Measurements from ENCODE around the gene NSDHL.

Gene NSDHL

DNA sequence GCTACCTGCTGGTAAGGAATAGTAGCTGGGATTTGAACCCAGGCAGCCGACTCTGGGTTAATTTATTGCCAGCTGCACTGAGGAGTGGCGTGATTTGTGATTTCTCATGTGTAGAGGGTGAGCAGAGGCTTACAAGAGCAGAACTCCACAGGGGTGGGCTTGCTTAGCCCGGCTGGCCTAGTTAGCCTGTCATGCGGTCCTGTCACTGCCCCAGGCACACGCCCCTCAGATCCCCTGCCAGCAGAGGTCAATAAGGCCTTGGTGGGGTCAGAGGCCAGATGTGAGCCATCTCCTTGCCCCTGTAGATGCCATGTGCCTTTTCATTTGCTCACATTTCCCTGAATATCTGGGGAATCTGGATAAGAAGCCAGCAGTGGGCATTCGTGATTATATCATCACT, 13.4 kb downstream of the NSDHL start:
- no peak for DNase-seq

DNA sequence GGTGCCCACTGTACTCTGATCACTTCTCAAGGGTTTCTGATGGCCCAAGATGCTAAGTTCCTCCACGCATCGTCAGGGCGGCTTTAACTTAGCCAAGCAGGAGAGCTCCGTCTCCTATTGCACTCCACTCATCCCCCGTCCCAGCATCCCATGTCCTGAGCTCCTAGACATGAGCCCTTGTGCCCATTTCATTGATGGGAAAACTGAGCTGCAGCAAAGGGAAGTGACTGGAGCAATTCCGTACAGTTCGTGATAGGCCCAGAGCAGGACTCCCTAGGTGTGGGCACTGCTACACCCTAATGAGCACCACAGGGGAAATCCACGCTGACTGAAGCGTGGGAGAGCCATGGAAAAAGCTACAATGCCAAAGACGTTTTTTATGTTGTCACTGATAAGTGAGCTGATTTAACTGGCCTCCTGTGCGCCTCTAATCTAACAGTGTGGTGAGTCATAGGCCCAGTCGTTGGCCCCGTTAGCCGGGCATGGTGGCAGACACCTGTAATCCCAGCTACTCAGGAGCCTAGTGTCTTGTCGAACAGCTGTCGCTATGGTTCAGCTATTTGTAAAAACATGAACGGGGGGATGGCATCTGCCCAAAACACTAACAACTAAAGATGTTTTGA, 14.9 kb downstream of the NSDHL start:
- DNase-seq: no peak

DNA sequence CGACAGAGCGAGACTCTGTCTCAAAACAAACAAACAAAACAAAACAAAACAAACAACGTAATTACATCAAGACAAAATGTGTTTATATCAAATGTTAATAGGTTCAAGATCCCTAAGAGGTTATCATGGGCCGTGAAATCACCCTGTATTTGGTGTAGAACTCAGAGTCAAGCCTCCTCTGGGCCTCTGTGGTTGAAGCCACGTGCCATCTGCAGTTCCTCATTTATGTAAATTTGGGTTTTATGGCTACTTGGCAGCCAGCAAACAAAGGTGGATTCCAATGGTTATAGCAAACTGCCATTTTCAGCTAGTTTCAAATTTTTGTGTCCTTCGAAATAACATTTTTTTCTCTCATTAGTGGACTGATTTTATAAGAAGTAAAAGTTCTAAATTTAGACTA, 16.4 kb downstream of the NSDHL start:
- no peak for DNase-seq

DNA sequence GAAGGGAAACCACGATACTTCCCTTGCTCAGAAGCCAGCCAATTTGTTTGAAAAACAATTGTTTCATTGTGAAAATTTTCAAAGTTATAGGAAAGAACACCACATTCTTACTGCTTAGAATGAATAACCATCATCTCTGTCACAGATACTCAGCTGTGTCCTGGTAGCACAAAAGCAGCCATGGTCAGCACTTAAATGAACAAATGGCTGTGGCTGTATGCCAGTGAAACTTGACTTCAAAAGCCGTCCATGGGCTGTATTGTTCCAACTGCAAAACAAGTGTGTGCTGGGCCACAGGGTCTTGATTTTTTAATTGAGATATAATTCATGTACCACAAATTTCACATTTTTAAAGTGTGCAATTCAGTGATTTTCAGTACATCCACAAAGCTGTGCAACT, 19.6 kb downstream of the NSDHL start:
- no peak for DNase-seq

DNA sequence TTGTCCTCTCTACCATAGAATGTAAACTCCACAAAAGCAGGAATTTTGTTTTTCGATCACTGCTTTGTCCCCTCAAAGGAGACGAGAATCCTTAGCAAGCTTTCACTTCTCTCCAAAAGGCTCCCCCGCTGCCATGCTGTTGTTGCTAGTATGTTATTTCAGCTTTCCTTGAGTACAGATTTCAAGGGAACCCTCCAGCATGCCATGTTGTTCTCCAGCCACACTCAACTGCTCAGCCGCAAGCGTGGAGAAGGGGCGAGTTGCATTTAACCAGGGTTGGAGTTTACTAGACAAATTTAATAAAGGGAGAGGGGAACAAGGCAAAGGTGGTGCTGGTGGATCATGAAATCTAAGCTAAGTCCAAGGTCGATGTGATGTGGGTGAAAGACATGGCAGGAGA, 23.1 kb downstream of the NSDHL start:
- DNase-seq: no peak

DNA sequence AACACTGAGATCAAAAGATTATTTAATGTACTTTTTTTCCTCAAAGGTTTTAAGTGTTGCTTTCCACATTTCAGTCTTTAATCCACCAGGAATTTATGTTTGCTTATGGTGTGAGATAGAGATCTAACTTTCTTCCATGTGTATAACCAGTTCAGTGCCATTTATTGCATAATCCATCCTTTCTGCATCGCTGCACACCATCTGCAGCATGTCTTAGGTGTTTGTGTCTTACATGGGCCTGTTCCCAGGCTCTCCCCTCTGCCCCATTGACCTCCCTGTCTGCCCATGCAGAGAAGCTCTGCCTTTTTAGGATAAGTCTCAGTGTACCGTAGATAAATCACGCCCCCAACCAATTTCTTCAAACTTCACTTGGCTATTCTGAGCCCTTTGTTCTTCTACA, 30.3 kb downstream of the NSDHL start:
- no peak for DNase-seq

DNA sequence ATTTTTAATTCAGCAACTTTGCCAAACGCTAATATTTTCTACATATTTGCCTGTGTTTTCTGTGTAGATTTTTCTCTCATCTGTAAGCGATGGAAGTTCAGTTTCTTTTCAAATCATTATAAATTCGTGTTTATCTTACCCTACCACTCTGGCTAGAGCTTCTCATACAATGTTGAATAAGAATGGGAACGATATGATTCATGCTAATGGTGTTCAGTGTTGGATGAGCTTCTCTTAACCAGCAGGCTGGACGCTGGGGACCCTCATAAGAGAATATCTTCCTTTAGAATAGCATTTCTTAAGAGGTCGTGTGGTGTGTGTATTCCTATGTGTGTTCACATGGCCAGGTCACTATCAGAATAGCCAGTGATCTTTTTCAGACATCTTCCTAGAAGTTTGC, 31.0 kb downstream of the NSDHL start:
- no peak for DNase-seq

DNA sequence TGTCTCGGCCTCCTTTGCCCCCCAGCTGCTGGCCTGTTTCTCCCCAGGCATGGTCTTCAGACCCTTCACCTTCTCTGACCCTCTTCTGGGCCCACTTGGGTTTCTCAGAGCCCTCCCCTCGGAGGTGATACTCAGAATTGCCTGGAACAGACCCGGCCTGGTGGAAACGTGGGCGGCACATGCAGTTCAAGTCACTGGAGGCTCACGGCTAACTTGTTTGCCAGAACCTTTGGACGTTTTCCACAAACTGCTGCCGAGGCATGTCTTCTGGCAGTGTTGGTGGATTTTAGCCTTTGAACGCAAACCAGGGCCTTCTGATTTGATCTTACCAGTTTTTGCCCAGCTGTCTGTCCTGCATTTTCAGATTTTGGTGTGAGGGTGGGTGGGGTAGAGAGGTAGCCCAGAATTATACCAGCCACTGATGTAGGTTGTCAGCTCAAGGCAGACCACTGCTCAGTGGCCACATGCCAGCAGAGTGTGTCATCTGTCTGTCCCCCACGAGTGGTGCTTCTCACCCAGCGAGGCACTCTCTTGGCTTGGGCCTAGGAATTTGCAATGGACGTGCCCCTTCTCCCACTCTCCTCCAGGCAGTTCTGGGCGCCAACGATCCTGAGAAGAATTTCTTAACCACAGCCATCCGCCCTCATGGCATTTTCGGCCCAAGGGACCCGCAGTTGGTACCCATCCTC, 34.5 kb downstream of the NSDHL start:
- DNase-seq: no peak

DNA sequence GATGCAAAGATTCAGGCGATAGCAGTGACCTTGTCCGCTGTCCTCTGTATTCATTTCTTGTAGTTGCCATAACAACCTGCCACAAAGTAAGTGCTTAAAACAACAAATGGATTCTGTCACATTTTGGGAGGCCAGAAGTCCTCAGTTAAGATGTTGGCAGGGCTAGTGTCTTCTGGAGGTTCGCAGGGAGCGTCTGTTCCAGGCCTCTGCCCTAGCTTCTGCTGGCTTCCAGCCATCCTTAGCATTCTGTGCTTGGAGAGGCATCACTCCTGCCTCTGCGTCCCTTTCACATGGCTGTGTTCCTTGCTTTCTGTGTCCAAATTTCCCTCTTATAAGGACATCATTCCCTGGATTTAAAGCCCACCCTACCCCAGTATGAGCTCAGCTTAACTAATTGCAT, 35.5 kb downstream of the NSDHL start:
- no peak for DNase-seq

DNA sequence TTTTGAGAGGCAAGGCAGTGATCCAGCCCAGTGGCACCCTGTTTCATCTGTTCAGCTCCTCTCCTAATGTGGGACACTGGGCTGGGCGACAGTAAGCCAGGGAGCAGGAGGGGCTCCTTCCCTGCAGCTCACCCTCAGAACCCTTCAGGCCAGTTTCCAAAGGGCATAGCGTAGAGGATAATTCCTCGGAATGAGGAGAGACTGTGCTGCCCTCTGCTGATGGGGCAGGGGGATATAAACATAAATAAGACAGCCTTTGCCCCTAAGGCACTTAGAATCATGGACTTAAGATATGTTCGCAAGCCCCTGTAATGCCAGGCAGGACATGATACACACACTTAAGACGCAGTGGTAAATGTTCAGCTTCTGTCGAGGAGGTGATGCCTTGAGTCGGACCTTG, 39.1 kb downstream of the NSDHL start:
- DNase-seq: no peak

DNA sequence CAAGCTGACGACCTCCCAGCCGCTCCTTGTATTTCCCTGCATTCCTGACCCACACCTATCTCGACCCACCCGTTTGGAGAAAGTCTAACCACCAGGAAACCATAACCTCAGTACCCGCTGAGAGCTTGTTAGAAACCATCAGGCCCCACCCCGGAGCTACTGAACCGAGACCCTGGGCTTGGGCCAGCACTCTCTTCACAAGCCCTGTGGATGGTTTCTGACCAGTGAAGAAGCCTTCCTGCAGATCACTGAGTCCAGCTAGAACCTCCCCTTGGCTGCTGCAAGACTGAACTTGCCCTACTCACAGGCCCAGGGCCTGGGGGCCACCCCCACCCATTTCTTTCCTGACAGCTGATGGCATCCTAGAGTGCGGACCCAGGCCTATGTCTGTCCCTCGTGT, 40.4 kb downstream of the NSDHL start:
- no peak for DNase-seq

DNA sequence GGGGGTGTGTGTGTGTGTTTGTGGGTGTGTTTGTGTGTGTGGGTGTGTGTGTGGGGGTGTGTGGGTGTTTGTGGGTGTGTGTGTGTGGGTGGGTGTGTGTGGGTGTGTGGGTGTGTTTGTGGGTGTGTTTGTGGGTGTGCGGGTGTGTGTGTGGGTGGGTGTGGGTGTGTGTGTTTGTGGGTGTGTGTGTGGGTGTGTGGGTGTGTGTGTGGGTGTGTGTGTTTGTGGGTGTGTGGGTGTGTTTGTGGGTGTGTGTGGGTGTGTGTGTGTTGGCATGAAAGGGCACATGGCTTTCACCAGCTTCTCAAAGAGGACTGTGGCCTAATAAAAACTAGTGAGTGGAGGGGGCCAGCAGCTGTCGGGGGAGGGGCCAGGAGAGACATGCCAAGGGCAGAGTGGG, 41.7 kb downstream of the NSDHL start:
- no peak for DNase-seq

DNA sequence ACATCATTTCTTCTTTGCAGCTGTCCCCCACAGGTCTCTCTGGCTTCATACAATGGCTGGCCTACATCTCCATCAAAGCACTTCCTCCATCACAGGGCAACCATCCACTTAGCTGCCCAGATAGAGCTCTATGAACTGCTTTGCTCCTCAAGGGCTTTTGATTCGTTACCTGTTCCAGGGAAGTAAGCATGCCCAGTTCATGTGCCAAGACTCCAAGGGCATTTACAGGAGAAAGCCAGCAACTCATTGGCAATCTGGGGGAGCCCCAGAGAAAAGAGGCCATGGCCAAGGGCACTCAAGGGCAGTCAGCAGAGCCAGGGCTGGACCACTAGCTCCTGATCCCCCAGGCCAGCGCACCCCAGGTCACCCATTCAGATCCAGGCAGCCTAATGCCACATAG, 42.5 kb downstream of the NSDHL start:
- no peak for DNase-seq

DNA sequence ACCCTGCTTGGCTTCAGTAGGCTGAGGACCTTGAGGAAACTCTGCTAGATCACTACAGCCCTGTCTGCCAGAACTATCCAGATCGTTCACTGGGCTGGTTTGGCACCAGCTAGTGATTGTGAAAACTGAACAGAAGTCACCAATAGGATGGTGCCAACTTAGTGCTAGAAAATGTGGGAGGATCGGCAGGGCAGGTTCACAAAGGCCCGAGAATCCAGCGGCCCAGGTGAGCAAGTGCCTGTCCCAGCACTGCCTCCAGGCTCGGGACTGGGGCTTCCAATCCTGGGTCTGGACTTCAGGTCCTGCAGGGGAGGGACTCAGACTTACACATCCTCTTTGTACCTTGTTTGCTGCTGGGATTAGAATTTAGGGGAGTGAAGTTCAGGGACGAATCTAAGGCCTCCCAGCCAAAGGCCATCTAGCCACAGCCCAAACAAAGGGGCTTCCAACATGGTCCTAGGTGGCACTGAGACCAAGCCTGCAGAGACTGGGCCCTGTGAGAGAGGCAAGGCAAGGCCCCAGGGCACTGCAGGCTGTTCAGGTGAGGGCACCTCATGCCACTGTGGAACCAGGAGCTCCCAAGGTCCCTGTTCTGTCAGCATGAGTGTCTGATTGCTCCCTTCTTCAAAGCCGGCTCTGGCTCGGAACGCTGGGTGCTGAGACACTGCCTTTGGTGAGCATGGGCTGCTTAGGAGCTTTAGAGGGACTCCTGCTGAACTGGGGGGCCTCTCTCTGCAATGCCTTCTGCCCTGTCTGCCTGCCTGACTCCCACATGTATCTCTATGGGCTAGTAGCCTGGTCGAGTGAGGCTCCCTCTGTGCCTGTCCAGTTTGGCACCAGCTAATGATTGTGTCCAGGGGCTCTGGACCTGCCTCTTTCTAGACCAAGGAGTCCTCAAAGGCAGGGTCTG, 46.3 kb downstream of the NSDHL start:
- DNase-seq: no peak

DNA sequence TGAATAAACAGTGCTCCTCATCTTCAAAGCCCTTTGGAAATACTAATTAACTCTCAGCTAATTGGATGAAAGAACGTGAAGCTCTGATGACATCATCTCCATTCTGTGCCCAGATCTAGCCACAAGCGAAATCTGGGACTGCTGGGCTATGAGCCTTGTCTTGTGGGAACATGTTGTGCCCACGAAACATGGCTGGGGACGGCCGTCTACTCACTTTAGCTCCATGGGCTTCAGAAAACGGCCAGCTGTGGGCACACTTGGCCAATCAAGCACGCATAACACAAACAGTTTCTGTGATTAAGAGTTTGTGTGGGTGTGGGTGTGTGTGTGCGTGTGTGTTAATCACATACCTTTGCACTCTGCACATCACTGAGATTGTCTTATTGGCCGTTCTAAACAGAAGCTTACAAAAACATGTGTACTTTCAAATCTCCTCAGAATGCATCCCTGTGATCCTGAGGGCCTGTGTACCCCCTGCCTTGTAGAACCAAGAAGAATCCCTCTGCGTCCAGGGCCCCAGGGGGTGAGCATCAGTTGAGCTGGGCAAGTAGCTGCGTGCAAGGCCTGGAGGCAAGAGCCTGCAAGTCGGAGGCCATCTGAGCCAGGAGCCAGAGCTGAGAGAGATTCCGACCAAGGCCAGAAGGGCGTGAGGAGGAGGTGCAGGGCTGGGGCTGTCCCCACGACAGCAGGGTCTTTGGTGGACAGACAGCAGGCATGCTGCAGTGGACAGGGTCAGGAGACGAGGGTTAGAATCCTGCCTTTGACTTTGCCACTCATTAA, 48.3 kb downstream of the NSDHL start:
- DNase-seq: no peak

DNA sequence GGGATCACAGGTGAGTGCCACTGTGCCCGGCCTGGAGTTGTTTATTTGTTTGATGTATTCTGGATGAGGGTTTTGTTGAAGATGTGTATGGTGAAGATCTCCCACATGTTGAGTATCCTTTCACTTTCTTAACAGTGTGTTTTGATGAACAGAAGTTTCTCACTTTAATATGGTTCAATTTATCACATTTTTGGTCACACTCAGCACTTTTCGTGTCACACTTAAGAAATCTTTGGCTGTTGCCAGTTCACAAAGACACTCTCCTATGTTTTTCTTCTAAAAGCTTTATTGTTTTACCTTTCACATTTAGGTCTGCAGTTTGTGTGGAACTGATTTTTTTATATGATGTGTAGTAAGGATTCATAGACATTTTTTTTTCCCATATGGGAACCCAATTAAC, 50.4 kb downstream of the NSDHL start:
- DNase-seq: no peak

DNA sequence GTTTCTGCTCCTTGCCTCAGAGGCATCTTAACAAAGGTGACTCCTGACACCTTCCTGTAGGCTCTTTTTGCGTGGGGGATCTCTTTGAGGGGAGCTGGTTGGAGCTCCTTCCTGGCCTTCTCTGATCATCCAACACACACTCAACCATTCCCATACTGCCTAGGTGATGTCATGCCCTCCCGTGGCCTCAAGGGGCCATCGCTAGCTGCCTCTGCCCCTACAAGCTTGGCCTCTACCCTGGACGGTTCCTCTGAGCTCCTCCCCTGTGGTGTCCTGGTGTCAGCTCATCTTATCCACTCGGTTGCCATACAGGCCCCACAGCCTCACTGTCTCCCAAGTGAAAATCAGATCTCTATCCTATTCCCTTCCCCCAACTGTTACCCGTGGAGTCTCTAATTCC, 53.3 kb downstream of the NSDHL start:
- DNase-seq: no peak

DNA sequence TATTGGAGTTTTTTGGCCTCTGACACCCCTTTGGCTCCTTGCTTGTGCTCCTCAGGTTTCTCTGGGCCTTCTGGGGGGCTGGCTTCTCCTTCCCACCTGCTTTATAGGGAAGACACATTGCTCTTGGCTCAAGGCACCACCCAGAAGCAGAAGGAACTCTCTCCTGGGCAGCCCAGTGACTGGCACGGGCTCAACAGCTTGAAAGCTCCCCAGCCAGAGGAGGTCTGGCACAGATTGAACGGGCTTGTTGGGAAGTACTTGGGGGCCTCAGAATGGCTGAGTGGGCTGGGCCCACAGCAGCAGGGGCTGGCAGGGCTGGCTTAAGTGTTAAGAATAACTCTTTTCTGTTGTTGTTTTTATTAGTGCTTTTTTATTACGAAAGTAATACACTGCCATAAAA, 55.9 kb downstream of the NSDHL start:
- no peak for DNase-seq

DNA sequence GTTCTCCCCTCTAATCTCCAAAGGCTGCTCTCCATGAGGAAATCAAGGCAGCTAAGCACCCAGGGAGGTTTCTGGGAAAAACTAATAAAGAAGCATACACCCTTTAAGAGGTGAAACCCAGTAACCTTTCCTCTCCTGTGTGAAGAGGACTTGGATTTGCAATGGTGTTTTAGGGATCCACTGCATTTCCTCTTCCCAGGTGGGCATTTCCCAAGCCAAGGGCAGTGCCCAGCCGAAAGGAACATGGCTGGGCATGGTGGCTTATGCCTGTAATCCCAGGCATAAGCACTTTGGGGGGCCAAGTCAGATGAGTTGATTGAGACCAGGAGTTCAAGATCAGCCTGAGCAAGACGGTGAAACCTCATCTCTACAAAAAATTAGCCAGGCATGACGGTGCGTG, 61.6 kb downstream of the NSDHL start:
- DNase-seq: no peak

DNA sequence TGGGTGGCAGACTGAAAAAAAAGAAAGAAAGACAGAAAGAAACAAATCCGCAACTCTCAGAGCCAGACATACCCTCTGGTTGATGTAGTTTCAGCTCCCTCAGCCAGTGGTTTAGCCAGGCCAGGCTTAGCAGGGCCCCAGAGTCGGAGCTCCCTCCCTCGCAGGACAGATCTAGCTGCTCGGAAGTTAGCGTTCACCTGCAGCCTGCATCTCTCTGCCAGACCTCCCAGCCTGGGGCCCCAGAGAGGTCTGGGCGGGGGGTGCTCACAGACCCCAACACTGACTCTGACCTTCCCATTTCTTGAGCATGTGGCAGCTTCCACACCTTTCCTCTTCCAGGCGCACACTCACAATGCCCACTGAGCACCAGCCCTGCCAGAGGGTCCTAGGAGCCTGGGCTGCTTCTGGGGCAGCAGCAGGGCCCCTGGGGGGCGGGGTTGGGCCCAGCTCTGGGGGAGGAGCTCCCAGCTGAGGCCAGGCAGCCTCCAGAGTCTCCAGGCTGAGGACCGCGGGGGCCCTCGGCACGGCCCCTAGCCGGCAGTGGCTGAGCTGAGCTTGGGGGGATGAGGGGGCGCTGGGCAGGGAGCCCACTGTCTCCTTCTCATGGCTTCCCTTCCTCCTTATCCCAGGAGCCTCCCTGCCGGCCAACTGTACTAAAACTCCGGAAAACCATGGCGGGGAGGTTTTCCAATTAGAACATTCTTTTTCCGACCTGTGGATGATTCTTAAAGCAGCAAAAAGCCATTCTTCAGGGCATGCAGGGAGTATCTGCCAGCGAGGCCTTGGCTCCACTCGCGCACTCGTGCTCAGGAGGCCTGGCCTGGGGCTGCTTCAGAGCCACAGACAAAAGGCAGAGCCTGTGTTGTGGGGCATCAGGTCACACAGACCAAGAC, 62.4 kb downstream of the NSDHL start:
- DNase-seq: no peak

DNA sequence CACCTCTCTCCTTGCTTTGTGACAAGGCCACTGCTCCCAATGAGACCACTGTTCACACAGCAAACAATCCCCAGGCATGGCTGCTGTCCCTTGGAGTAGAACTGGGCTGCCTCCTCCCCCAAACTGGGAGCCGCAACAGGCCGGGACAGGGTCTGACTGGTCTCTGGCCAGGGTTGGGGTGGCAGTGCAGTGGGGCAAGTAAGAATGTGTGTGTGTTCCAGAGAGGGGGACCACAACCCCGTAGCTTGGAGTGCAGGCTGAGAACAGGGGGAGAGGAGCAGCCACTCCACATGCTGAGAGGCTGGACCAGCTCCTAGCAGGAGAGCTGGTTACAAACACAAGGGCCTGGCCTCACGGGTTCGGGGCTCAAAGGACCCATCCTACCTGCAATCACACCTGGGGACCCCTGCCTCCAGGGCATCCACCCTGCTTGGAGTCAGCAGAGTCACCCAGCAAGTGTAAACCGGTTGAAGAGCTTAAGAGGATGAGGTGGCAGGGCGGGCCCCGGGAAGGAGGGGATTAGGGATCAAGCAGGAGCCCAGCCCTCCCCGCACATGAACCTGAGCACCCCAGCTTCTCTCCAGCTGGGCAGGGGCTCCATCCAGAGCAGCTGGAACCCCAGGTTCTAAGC, 63.2 kb downstream of the NSDHL start:
- no peak for DNase-seq

All from fibroblast of skin of scalp (primary cell).